ENCODE results near the gene C2orf49.

DNA sequence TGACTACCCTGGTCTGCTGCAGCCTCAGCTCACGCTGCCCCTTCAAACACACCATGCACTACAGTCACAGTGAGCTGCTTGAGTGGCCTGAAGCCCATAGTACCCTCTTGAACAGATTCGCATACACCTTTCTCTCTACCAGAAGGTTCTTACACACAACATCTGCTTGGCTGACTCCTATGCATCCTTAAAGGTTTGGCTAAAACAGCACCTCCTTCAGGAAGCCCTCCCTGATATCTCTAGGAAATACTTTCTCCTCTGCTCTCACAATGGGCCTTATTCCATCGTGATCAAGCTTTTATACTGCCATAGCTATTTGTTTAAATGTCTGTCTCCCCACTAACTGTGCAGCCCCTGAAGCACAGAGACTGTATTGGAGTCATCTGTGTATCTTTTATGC is 39.3 kb upstream of the C2orf49 start:
- TF ChIP-seq GATA3 (IDR thresholded peaks at IDR 0.05; ENCODE audit: low read depth, low read length) = no peak
- no peak for TF ChIP-seq GATA2 (IDR thresholded peaks at IDR 0.05; ENCODE audit: low read depth, low read length)

All from SH-SY5Y (cell line).